HCEC 1CT (cell line): ENCODE data around the gene ANXA3.
A peak's percentile ranks its signal among the peaks of the same experiment; 100 is the strongest.

ENCODE experiments used
- DNase-seq: peaks from one replicate; pipeline ENCODE4 v3.0.0-alpha.2; 2017

ANXA3 gene

GRCh38 chr4:78612398-78613178, 61.0 kb downstream of the ANXA3 start:
- DNase-seq = peak; percentile 45

- DNase-seq = no peak
Measured at GRCh38 chr4:78613522-78614321, 62.2 kb downstream of the ANXA3 start.

GRCh38 chr4:78616046-78616498, 64.5 kb downstream of the ANXA3 start:
- DNase-seq = no peak

- DNase-seq = no peak
Measured at GRCh38 chr4:78618436-78618835, 66.9 kb downstream of the ANXA3 start.

- no peak for DNase-seq
Measured at GRCh38 chr4:78621395-78621794, 69.8 kb downstream of the ANXA3 start.

GRCh38 chr4:78622253-78622979, 70.8 kb downstream of the ANXA3 start:
- peak; percentile 58 for DNase-seq

GRCh38 chr4:78624048-78624447, 72.5 kb downstream of the ANXA3 start:
- DNase-seq = peak; percentile 6

GRCh38 chr4:78625073-78625472, 73.5 kb downstream of the ANXA3 start:
- DNase-seq = no peak

- DNase-seq = no peak
Measured at GRCh38 chr4:78627046-78627965, 75.7 kb downstream of the ANXA3 start.

GRCh38 chr4:78627966-78628678, 76.6 kb downstream of the ANXA3 start:
- no peak for DNase-seq

- no peak for DNase-seq
Measured at GRCh38 chr4:78629991-78630541, 78.5 kb downstream of the ANXA3 start.

- DNase-seq = no peak
Measured at GRCh38 chr4:78630615-78631014, 79.0 kb downstream of the ANXA3 start.

GRCh38 chr4:78634011-78634664, 82.6 kb downstream of the ANXA3 start:
- no peak for DNase-seq

GRCh38 chr4:78638337-78639172, 87.0 kb downstream of the ANXA3 start:
- no peak for DNase-seq

- no peak for DNase-seq
Measured at GRCh38 chr4:78640714-78641113, 89.1 kb downstream of the ANXA3 start.

- DNase-seq = no peak
Measured at GRCh38 chr4:78642934-78643333, 91.4 kb downstream of the ANXA3 start.

- no peak for DNase-seq
Measured at GRCh38 chr4:78644063-78644691, 92.6 kb downstream of the ANXA3 start.

- peak; percentile 79 for DNase-seq
Measured at GRCh38 chr4:78644744-78645330, 93.3 kb downstream of the ANXA3 start.
